Hematopoietic multipotent progenitor cell treated with erythropoietin and hydrocortisone succinate and interleukin-3 and kit ligand, for 6 days (in vitro differentiated cells): ENCODE measurements around the gene MASP2.
"Not testable (repeated sequence)": the region's sequence is repeated elsewhere in the genome, so short reads cannot be mapped to it uniquely, and the experiment has no call there.

Experiments
- DNase-seq: peaks from one replicate; pipeline ENCODE4 v3.0.0-alpha.2; 2015

MASP2 gene

DNA sequence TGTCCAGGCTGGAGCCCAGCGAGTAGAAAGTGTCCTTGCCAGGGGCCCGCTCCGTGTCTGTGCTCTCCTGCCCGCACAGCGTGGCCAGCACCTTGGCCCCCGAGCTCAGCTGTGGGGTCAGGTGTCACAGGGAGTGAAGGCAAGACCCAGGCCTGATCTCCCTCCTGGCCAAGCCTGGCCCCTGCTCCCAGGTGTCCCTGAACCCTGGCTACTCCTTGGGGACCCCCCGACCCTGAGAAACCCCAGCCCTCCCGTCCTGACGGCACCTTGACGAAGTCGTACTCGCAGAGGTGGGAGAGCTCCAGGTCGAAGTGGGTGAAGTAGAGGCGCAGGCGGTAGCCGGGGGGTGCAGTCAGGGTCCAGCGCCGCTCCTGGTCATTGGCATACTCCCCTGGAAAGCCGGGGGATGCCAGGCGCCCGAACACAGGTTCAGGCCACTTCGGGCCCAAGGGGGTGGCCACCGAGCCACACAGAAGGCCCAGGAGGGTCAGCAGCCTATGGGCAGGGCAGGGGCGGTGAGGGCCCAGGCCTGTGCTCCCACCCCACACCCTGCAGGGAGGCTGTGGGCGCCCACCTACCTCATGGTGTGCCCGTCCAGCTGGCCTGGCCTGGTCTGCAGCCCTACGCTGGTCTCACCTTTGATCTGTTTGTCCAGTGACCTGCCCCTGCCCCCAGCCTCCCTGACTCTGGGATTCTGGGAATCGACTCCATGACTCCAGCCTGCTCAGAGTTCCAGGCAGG, at the start of gene MASP2:
Gene MASP2, minus strand, starts transcription at position 615 of the 741 bp plus-strand sequence. Its CDS starts 32 bp downstream, at position 583.
- DNase-seq = no peak

DNA sequence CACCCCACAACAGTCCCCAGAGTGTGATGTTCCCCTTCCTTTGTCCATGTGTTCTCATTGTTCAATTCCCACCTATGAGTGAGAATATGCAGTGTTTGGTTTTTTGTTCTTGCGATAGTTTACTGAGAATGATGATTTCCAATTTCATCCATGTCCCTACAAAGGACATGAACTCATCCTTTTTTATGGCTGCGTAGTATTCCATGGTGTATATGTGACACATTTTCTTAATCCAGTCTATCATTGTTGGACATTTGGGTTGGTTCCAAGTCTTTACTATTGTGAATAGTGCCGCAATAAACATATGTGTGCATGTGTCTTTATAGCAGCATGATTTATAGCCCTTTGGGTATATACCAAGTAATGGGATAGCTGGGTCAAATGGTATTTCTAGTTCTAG, 36.7 kb upstream of the MASP2 start:
- not testable (repeated sequence) for DNase-seq

DNA sequence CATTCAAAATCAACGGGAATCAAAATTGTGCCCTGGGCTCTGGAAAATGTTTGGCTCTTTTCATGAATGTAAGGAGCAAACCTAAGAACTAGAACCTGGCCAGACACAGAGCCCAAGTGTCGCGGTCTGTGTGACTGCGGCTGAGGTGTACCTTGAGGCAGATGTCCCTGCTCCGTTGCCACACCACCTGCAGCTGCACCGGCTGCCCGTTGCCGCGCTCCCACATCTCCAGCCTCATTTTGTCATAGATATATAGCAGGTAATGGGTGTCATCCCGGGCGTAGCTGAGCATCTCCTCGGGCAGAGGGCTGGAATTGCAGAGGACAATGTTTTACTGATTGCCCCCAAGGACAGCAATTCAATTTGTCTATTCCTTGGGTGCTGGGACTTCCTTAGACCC, 33.9 kb upstream of the MASP2 start:
- DNase-seq = no peak

DNA sequence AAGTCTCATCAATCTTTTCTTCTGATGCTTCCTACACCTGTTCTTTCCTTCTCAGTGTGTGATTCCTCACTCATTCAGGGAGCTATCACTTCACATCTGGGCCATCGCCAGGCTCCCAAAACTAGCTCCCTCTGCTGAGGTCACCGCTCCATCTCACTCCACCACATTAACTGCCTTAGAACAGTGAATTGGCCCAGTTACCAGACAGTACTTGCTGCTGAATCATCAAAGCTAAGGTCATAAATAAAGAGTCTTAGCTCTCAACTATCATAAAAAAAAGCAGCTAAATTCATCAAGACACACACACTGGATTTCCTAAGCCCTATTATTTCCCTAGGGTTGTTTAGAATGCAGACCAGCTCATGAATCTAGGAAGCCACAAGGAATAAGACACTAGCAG, 31.6 kb upstream of the MASP2 start:
- no peak for DNase-seq

DNA sequence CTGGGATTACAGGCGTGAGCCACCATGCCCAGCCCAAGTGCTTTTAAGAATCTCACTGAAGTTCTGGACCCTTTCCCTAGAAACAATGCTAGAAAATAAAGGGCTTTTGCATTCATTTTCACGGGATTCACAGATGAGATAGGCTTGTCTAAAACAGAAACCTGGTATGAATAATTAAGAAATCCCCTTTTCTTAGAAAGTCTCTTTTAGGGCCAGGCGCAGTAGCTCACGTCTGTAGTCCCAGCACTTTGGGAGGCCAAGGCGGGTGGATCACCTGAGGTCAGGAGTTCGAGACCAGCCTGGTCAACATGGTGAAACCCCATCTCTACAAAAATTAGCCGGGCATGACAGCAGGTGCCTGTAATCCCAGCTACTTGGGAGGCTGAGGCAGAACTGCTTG, 26.4 kb upstream of the MASP2 start:
- not testable (repeated sequence) for DNase-seq

DNA sequence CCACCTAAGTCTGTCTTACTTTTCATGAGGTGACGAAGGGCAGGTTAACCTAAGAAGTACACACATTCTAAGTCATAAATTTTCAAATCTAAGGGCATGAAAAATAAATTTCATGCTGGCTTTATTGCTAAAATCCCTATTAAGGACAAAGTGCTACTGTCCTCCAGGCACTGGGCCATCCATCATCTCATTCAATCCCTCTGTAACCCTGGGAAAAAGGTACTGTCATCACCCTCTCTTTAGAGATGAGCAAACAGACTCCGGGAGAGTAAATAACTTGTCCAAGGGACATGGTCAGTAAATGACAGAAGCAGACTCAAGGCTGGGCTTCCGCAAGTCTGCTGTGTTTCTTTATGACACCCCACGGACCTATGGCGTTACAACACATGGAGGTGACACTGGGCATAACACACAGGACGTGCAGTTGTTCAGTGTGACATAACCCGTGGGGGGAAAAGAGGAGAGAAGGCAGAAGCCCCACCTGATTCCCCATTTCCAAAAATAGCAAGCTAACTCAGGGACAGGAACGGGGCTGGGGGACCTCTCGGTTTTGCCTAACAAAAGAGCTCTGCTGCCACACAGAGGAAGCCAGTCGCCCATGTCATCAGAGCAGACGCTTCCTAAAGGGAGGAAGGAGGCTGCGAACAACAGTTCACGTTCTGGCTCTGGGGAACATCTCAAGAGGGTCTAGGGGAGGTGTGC, 25.3 kb upstream of the MASP2 start:
- no peak for DNase-seq

DNA sequence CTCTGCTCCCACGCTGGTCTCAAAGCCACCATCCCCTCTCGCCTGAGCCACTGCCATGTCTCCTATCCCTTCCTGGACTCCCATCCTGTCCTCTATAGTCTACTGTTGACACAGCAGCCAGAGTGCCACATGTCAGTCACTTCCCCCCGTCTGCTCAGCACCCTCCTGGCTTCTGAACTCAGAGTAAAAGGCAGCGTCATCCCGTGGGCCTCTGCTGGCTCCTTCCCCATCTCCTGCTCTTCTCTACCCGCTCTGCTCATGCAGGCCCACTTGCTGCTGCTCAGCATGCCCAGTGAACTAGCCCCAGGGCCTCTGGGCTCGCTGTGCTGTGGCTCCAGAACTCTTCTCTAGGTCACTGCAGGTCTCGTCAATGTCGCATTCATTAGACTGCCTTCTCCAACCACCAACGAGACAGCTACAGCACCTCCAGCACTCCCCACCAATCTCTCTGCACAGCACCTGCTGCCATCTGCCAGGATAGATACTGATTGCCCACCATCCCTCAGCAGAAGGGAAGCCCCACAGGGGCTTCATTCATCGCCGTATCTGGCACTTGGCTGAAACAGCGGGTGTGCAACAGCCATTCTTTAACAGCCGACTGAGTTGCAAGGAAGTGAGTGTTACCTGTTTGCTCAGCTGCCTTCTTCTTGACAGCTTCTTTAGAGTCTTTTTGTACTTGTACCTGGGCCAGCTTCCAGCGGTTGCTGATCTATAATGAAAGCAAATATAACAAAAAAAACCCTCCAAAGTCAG, 24.6 kb upstream of the MASP2 start:
- DNase-seq = no peak

DNA sequence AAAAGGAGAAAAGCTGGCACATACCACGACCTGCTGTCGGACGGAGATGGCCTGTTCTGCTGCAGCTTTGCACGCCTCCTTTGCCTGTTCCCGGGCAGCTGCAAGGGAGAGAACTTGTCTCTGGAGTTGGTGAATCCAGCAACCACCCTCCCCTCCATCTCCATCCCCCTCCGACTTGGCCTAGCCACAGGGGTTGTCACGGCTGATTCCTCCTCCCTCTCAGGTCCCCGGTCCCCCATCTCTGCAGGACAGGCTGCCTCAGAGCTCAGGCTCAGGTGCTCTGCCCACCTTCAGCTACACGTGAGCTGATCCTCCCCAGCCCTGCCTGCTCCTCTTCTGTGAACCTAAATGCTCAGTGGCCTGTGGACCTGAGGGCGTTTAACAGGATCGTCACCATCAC, 23.8 kb upstream of the MASP2 start:
- no peak for DNase-seq

DNA sequence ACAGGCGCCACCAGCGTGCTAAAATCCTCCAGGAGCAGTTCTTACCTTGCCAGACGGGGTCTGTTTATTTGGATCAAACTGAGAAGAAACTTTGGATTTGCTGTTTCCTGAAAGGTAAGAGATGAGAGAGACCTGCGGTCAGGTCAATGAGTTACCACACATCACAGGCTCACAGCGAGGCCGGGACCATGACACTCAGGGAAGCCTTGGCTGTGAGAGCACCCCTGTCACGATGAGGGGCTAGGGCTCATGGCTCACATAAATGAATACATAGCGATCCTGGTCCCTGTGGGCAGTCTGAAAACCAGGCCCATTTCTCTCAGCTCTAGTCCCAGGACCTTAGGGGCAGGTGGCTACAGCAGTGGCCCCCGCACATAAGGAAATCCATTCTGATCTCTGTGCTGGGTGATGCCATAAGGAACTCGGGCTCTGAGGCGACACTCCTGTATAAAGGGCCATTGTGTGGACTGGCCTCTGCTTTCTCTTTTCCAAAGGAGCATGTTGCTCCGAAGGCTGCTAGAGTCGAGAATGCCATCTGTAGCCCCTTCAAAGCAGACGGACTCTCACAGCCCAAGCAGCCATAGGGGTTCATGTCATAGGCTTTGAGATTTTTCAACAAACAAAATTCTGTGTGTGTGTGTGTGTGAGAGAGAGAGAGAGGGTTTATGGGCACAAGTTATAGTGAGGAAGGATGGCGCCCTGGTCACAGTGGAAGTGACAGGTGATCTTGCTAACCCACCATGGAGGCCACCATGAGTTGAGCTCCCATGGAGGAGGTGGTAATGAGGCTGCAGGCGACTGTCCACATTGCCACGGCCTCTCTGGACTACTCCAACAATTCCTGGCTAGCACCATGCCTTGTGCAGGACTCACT, 21.8 kb upstream of the MASP2 start:
- no peak for DNase-seq

DNA sequence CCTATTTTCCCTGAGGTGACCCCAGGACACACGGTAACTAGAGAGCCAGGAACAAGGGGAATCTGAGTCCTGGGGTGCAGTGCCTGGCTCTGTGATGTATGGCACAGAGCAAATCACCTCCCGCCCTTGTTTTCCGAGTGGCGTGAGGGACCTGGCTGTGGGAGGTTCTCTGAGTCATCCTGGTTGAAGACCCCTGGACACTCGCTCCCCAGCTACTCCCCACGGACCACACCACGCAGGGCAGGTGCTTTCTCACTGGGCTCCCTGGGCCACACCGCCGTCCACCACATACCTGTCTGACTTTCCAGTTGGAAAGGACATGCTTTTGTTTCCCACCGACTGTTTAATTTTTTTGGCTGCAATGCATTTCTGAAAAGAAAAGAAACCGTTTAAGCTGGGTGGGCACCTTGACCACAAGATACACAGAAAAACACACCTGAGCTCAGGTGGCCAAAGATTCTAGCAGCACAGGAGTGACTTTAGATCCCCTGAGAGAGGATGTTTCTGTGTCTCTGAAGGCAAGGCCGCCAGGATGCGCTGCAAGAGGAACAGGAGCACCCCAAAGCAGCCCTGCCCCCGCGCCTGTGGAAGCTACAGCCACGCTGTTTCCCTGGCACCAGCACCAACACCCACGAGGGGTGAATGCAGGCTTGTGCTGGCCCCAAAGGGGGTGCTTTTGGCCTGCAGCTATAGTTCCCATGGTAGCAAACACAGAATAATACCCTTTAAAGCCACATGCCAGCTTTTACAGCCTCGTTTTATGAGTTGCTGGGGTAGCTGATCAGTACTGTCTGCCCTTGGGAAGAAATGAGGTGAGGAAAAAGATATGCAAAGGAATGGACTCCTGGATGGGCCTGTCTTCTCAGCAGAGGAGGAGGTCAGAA, 20.9 kb upstream of the MASP2 start:
- DNase-seq = no peak

DNA sequence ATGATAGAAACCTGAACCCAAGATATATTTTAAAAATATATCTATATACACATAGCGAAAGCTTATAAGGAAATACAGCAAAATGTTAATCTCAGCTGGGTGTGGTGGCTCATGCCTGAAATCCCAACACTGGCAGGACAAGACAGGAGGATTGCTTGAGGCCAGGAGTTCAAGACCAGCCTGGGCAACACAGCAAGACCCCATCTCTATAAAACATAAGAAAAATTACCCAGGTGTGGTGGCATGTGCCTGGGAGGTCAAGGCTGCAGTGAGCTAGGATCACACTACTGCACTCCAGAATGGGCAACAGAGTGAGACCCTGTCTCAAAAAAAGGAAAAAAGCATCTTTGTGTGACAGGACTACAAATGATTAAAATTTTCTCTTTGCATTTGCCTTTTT, 18.8 kb upstream of the MASP2 start:
- no peak for DNase-seq

DNA sequence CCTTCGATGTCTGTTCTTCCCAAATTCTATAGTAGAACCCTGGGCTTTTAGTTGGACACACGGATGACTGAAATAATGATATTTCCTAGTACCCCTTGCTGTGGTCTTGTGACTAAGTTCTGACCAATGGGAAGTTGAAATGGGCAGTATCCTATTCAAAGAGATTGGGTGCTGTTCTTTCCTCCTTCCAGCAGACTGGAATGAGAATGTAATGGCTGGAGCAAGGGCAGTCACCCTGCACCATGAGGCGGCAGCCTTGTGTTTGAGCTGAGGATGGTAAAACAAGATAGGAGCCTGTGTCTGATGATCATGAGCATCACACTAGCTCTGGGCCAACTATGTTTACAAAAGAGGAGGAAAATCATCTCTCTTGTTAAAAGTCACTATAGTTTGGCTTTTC, 17.9 kb upstream of the MASP2 start:
- DNase-seq = no peak

DNA sequence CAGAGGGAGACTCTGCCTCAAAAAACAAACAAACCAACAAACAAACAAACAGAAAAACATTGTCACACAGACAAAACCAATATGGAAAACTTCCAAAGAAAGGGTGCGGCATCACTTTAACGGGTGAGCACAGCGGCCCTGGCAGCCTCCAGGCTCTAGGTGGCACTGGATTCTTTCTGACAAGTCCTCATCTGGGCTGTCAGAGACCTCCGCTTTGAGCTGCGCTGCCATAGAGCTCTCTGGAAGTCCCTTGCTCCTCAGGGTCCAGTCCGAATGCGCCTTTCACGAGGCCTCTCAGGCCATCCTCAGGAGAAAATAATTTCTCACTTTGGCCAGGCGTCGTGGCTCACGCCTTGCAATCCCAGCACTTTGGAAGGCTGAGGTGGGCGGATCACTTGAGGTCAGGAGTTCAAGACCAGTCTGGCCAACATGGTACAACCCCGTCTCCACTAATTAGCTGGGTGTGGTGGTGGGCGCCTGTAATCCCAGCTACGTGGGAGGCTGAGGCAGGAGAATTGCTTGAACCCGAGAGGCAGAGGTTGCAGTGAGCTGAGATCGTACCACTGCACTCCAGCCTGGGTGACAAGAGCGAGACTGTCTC, 17.0 kb upstream of the MASP2 start:
- peak; percentile 67 for DNase-seq

DNA sequence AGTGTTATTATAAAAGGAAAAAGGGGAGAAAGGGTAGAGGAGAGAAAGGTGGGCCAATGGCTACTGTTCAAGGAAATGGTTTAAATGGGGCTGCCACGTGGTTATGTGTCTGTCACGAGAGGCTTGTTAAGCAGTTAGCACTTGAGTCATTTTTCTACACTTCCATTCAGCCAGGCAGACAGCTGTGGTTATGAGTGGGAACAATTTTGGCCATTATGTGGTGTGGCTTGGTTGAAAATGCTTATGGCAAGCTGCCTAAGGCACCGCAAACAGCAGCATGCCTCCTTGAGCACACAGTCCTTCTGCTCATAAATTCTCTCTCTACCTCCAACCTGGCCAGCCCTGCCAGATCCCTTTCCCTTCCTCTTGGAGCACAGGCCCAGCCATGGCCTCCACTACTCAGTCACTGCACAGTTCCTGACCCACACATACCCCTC, 15.9 kb upstream of the MASP2 start:
- peak; percentile 20 for DNase-seq

DNA sequence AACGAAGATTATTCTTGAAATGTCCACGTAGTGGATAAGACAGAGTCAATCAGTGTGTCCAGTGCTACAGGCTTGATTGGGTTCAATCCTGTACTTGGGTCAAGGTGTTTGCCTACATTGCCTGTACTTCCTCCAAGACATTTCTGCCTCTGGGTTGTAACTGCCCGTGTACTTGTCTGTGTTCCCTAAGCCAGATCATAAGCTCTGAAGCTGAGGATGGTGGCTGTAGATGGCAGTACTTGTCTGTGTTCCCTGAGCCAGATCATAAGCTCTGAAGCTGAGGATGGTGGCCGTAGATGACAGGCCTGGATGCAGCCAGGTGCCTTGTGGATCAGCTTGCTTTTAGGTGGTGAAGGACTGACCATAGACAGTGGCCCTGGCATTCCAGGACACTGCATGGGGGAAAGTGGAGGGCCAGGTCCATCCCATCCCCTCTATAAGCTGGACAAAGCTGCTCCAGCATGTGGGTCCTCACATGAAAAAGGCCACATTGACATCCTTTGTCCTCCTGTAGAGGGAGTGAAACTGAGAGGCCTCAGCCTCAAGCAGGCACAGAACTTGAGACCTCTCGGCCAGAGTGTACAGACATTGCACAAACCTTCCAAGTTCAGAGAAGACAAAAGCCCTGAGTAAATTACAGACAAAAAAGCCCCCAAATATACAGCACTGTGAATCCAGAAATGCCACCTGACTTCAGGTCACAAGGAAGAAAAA, 14.8 kb upstream of the MASP2 start:
- no peak for DNase-seq

DNA sequence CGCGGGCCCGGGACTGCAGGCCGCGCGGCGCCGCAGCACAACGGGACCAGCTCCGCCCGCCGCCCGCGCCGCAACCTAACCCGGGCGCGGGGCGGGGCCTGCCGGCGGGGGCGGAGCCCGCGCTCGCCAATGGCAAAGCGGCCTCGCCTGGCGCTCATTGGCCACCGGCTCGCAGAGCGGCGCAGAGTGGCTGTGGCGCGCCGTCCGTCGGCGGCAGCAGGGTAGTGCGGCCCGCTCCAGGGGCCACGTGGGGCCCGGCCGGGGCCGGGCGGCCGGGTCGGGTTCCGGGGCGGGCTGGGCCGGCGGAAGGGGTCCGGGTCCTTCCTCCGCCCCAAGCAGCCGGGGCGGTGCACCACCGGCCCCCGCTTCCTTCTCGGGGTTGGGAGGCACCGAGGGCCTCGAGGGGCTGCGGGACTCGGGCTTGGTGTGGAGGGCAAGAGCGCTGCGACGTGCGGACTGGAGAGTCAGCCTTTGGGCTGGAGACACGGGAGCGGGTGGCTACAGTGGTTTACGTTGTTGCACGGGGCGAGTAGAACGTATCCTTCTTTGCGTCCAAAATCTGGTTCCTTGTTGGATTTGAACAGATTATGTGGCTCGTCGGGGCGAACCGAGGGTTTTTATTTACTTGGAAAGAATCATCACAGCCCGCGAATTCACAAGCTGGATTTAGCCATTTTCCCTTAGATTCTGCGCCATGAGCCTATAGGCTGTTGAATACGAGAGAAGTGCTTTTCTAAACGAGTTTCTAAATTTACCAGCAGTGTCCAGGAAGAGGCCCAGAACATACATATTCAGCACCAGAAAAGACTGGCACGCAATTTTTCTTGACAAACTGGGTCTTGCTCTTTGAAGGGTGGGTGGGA, 13.2 kb upstream of the MASP2 start, which contains the start of gene SRM:
Gene SRM, minus strand, starts transcription at position 51 of the 863 bp plus-strand sequence. CDS start 75 bp downstream, outside the sequence.
- DNase-seq = peak; percentile 93

DNA sequence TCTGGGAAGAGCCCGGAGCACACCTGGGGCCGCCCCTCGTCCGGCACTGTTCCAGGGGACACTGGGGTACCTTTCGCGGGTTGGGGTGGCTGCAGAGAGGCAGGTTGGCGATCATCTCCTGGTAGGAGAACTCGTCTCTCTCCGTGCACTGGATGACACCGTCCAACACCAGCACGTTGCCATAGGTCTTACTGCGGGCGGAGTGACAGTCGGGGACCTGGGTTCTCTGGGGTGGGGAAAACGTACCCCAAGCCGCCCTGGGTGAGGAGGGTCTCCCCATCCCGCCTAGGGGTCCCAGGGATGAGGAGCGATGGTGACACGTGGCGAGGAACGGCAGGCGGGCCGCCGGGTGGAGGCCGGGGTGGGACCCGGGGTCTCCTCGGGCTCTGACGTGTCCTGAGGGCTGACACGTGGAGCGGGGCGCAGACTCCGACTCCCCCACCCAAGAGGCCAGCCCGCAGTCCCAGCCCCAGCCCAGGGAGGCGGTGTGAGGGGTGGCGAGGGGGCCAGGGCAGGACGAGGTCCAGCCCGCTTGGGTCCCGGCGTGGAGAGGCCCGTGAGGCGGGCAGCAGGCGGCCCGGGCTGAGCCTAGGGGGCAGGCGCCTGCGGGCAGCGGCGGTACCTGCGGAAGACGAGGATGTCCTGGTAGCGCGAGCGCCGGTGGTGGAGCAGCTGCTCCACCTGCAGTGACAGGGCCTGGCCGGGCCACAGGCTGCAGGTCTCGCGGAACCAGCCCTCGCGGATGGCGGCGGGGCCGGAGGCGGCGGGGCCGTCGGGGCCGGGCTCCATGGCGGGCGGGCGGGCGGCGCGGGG, 12.3 kb upstream of the MASP2 start:
- DNase-seq = peak; percentile 46

DNA sequence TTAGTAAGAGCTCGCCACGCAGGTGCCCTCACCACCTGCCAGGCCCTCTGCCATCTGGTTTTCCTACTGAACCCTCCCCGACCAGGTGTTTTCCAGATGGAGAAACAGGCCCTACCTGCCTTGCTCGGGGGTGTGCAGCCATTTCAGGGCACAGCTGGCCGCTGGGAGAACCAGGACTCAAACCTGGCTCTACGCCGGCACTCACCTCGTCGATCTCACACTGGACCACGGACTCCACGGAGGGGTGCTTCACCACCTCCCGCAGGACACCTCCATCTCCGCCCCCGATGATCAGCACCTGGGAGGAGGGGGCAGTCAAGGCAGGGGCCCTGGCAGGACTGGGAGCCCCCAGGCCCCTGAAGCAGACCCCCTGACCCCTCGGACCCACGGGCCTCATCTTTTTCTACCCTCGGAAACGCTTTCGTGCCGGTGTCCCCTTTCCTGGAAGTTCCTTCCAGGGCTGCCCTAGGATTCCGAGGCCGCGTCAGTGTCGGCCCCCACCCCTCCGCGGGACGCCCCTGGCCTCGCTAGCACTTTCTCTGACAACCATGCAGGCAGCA, 11.6 kb upstream of the MASP2 start:
- DNase-seq = no peak
